HG02973 (cell line): ENCODE data around the gene SCMH1.

ENCODE experiments used
- ATAC-seq: cut with Tn5 transposase; IDR thresholded peaks from one replicate; pipeline ENCODE4 v1.9.1; 2021; ENCODE audit warnings: moderate library complexity; ENCODE audit not compliant: unreplicated experiment

Gene SCMH1

GRCh38 chr1:40981691-40982448 is 260.2 kb downstream of the SCMH1 start:
- ATAC-seq = no peak

GRCh38 chr1:40980453-40981121 is 261.5 kb downstream of the SCMH1 start:
- ATAC-seq = peak; percentile 3

- ATAC-seq = peak; percentile 16
Observed at GRCh38 chr1:40980068-40980452, 262.0 kb downstream of the SCMH1 start.

GRCh38 chr1:40979241-40980067 is 262.7 kb downstream of the SCMH1 start, which contains the start of gene CTPS1:
Gene CTPS1 (plus strand): TSS chr1:40979696. CDS start chr1:40983291, 3,595 bp downstream.
- ATAC-seq = peak; percentile 84

GRCh38 chr1:40978886-40979240 is 263.2 kb downstream of the SCMH1 start:
- ATAC-seq = no peak

GRCh38 chr1:40977716-40978115 is 264.4 kb downstream of the SCMH1 start:
- ATAC-seq = no peak
